ENCODE results near the gene CHD2.
A peak's percentile ranks its signal among the peaks of the same experiment; 100 is the strongest.

Gene CHD2

DNA sequence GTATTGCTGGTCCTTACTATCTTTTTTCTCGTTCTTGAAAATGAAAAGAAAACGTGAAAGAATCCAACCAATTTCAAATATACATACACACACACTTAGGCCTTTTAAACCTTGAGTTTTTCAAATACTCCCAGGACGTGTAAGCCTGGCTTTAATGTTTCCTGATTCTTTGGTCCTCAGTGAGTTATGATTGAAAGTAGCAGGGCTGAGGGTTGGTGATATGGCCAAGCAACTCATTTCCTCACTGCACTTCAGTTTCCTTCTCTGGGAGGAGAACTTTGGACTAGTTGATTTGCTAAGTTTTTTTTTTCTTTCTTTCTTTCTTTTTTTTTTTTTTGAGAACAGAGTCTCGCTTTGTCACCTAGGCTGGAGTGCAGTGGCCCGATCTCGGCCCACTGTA, 34.6 kb downstream of the CHD2 start:
- H3K4me3 ChIP-seq (ENCODE audit: low read depth, low read length), result no peak overlapping the region
- TF ChIP-seq, protein P1, sequence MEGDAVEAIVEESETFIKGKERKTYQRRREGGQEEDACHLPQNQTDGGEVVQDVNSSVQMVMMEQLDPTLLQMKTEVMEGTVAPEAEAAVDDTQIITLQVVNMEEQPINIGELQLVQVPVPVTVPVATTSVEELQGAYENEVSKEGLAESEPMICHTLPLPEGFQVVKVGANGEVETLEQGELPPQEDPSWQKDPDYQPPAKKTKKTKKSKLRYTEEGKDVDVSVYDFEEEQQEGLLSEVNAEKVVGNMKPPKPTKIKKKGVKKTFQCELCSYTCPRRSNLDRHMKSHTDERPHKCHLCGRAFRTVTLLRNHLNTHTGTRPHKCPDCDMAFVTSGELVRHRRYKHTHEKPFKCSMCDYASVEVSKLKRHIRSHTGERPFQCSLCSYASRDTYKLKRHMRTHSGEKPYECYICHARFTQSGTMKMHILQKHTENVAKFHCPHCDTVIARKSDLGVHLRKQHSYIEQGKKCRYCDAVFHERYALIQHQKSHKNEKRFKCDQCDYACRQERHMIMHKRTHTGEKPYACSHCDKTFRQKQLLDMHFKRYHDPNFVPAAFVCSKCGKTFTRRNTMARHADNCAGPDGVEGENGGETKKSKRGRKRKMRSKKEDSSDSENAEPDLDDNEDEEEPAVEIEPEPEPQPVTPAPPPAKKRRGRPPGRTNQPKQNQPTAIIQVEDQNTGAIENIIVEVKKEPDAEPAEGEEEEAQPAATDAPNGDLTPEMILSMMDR (IDR thresholded peaks at IDR 0.05; ENCODE audit: borderline replicate concordance, insufficient read depth, low read depth, low read length), result no peak

- TF ChIP-seq, protein P1 (IDR thresholded peaks at IDR 0.05; ENCODE audit: borderline replicate concordance, insufficient read depth, low read depth, low read length), result no peak
- no peak overlapping the region for H3K4me3 ChIP-seq (ENCODE audit: low read depth, low read length)
Measured at GRCh38 chr15:92936138-92936537, 36.0 kb downstream of the CHD2 start.

GRCh38 chr15:92936693-92937092, 36.6 kb downstream of the CHD2 start:
- TF ChIP-seq, protein P1 (IDR thresholded peaks at IDR 0.05; ENCODE audit: borderline replicate concordance, insufficient read depth, low read depth, low read length), result no peak

GRCh38 chr15:92937901-92938300, 37.8 kb downstream of the CHD2 start:
- H3K4me3 ChIP-seq (ENCODE audit: low read depth, low read length), result no peak overlapping the region
- TF ChIP-seq, protein P1 (IDR thresholded peaks at IDR 0.05; ENCODE audit: borderline replicate concordance, insufficient read depth, low read depth, low read length), result no peak

More at GRCh38 chr15:92936693-92937092, 36.6 kb downstream of the CHD2 start:
- no peak overlapping the region for H3K4me3 ChIP-seq (ENCODE audit: low read depth, low read length)

- TF ChIP-seq, protein P1 (IDR thresholded peaks at IDR 0.05; ENCODE audit: borderline replicate concordance, insufficient read depth, low read depth, low read length), result peak; percentile 17; the same call in 1 of the 2 replicates
Measured at GRCh38 chr15:92938387-92938786, 38.3 kb downstream of the CHD2 start.

DNA sequence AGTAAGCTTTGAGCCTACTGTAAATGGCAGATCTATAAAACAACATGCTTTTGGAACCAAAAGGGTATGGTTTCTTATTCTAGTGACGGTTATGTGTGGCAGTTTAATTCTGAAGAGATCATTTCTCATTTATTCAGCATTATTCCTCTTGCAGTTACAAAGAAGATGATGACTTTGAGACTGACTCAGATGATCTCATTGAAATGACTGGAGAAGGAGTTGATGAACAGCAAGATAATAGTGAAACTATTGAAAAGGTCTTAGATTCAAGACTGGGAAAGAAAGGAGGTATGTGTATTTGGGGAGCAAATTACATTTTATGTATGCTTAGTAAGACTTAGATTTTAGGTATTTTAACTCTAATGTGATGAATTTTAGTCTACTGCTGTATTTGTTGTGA, 41.5 kb downstream of the CHD2 start:
- TF ChIP-seq, protein P1 (IDR thresholded peaks at IDR 0.05; ENCODE audit: borderline replicate concordance, insufficient read depth, low read depth, low read length), result no peak
- no peak overlapping the region for H3K4me3 ChIP-seq (ENCODE audit: low read depth, low read length)

More at GRCh38 chr15:92938387-92938786, 38.3 kb downstream of the CHD2 start:
- H3K4me3 ChIP-seq (ENCODE audit: low read depth, low read length), result no peak overlapping the region

DNA sequence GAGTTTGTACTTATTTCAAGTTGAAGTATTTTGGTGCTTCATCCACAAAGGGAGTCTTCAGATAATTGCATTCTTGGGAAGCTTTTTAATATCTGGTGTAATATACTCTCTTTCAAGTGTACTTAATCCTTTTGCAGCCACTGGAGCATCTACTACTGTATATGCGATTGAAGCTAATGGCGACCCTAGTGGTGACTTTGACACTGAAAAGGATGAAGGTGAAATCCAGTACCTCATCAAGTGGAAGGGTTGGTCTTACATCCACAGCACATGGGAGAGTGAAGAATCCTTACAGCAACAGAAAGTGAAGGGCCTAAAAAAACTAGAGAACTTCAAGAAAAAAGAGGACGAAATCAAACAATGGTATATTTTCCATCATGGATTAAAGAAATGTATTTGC, 42.6 kb downstream of the CHD2 start:
- TF ChIP-seq, protein P1 (IDR thresholded peaks at IDR 0.05; ENCODE audit: borderline replicate concordance, insufficient read depth, low read depth, low read length), result no peak

More for the DNA sequence above, 42.6 kb downstream of the CHD2 start:
- no peak overlapping the region for H3K4me3 ChIP-seq (ENCODE audit: low read depth, low read length)
